ENCODE results near the gene TP53BP1.

Gene TP53BP1

DNA sequence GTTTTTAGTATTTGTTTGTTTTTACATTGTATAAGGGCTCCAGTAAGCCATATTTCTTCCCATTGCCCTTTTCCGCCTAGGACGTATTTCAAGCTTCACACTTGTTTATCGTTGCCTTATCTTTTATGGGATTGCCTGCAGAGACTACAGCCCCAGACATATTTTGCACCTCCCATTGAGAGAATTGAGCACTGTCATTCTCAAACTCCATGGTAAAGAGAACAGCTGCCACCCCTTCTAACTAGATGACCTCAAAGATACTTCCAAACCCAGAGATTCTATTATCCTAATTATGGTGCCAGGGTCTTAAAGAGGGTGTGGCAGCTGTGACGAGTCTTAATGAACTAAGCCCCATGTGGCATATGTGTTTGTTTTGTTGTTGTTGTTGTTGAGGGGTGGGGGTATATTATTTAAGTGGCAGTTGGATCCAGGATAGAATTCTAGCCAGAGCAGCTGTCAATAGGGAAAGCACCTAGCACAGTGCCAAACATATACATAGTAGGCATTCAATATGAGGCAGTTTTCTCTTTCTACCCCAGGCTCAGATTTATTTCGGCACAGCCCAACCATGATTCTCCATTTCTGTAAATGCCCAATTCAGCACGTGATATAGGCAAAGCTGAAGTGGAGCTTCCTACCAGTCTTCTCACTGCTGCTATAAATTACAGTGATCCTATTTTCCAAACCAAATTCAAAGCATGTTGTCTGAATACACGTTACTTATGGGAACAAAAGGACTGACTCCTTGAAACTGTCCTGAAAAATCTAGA lies 932 bp upstream of the TP53BP1 start:
- H3K4me2 ChIP-seq (ENCODE audit: low read depth, low read length): peak overlapping the region; percentile 86
- H3K27me3 ChIP-seq (replicated peaks; ENCODE audit: insufficient read depth, low read length): no peaks in the 10 kb centered on the region

DNA sequence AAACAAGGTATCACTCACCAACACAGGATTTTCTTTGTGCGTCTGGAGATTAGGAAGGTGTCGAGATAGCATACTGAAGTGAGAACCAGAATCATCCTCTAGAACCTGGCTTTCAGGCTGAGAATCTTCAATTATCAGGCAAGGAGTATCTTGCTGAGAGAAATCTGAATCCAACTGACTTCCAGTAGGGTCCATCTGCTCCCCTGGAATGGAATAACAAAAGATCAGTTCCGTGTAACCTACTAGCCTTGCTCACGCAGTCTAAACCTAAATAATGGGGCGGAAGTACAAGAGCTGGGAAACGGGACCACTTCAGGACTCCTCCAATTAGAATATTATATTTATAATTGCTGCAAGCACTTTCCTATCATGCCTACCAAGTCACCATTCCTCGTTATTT lies 690 bp downstream of the TP53BP1 start:
- Histone ChIP-seq H3K27me3 (replicated peaks; ENCODE audit: insufficient read depth, low read length) (no peaks in the 10 kb centered on the region), H2AFZ (ENCODE audit: low read length) (peak overlapping the region; percentile 98), H3F3A (ENCODE audit: insufficient read depth, low read length) (no peaks in the 10 kb centered on the region), H3K4me2 (ENCODE audit: low read depth, low read length) (peak overlapping the region; percentile 86), H3K27ac (ENCODE audit: low read length) (no peak overlapping the region), H4K20me1 (ENCODE audit: insufficient read depth, low read length) (no peaks in the 10 kb centered on the region), H3K9ac (ENCODE audit: low read length) (peak overlapping the region; percentile 84; the same call in 1 of the 2 replicates), H3K9me3 (replicated peaks; ENCODE audit: insufficient read depth, low read length) (no peaks in the 10 kb centered on the region), H3K4me1 (ENCODE audit: low read length) (peaks cover 6% of the 10 kb centered on the region), H3K36me3 (replicated peaks; ENCODE audit: insufficient read depth, low read length) (no peaks in the 10 kb centered on the region), H3K4me3 (ENCODE audit: low read length) (peak overlapping the region; percentile 95), H3K9me2 (replicated peaks; ENCODE audit: insufficient read depth, low read length) (no peaks in the 10 kb centered on the region), H3K79me2 (ENCODE audit: low read length) (no peaks in the 10 kb centered on the region)
- DNase-seq: no peak
- no peak for TF ChIP-seq EZH2 (optimal IDR thresholded peaks at IDR 0.05; ENCODE audit: low read depth, low read length)
- TF ChIP-seq EZH2phosphoT487 (IDR thresholded peaks at IDR 0.05; ENCODE audit: low read length): no peak
- TF ChIP-seq CTCF (IDR thresholded peaks at IDR 0.05; ENCODE audit: low read length): no peak

More for the DNA sequence above, 932 bp upstream of the TP53BP1 start:
- H3K9me3 ChIP-seq (replicated peaks; ENCODE audit: insufficient read depth, low read length): no peaks in the 10 kb centered on the region
- peak overlapping the region; percentile 56; the same call in 1 of the 2 replicates for H3K9ac ChIP-seq (ENCODE audit: low read length)
- peak overlapping the region; percentile 98 for H2AFZ ChIP-seq (ENCODE audit: low read length)
- H3K9me2 ChIP-seq (replicated peaks; ENCODE audit: insufficient read depth, low read length): no peaks in the 10 kb centered on the region
- no peaks in the 10 kb centered on the region for H3F3A ChIP-seq (ENCODE audit: insufficient read depth, low read length)
- no peak for DNase-seq
- H3K4me1 ChIP-seq (ENCODE audit: low read length): peaks cover 6% of the 10 kb centered on the region
- TF ChIP-seq CTCF (IDR thresholded peaks at IDR 0.05; ENCODE audit: low read length) (no peak), EZH2 (optimal IDR thresholded peaks at IDR 0.05; ENCODE audit: low read depth, low read length) (no peak), EZH2phosphoT487 (IDR thresholded peaks at IDR 0.05; ENCODE audit: low read length) (no peak)
- H3K79me2 ChIP-seq (ENCODE audit: low read length): no peaks in the 10 kb centered on the region
- H3K27ac ChIP-seq (ENCODE audit: low read length): no peak overlapping the region
- H4K20me1 ChIP-seq (ENCODE audit: insufficient read depth, low read length): no peaks in the 10 kb centered on the region
- H3K36me3 ChIP-seq (replicated peaks; ENCODE audit: insufficient read depth, low read length): no peaks in the 10 kb centered on the region
- peak overlapping the region; percentile 95 for H3K4me3 ChIP-seq (ENCODE audit: low read length)

- Histone ChIP-seq H2AFZ (ENCODE audit: low read length) (no peak overlapping the region), H3F3A (ENCODE audit: insufficient read depth, low read length) (no peaks in the 10 kb centered on the region), H3K4me1 (ENCODE audit: low read length) (peaks cover 6% of the 10 kb centered on the region), H3K9ac (ENCODE audit: low read length) (no peak overlapping the region), H3K79me2 (ENCODE audit: low read length) (no peaks in the 10 kb centered on the region), H3K27me3 (replicated peaks; ENCODE audit: insufficient read depth, low read length) (no peaks in the 10 kb centered on the region), H4K20me1 (ENCODE audit: insufficient read depth, low read length) (no peaks in the 10 kb centered on the region), H3K4me2 (ENCODE audit: low read depth, low read length) (no peak overlapping the region), H3K4me3 (ENCODE audit: low read length) (no peak overlapping the region), H3K27ac (ENCODE audit: low read length) (no peak overlapping the region), H3K9me2 (replicated peaks; ENCODE audit: insufficient read depth, low read length) (no peaks in the 10 kb centered on the region), H3K9me3 (replicated peaks; ENCODE audit: insufficient read depth, low read length) (no peaks in the 10 kb centered on the region), H3K36me3 (replicated peaks; ENCODE audit: insufficient read depth, low read length) (no peaks in the 10 kb centered on the region)
- TF ChIP-seq EZH2phosphoT487 (IDR thresholded peaks at IDR 0.05; ENCODE audit: low read length): no peak
- TF ChIP-seq CTCF (IDR thresholded peaks at IDR 0.05; ENCODE audit: low read length): no peak
- no peak for TF ChIP-seq EZH2 (optimal IDR thresholded peaks at IDR 0.05; ENCODE audit: low read depth, low read length)
- no peak for DNase-seq
Observed at GRCh38 chr15:43489191-43489590, 3.8 kb downstream of the TP53BP1 start.
